K562 (cell line): ENCODE measurements around the gene USP10. TPM values are rescaled to one million over a fixed set of nuclear protein-coding genes. Genes with fewer than 3 reads are reported as not detected.

Experiments
- ATAC-seq: fragments of 200-7000 bp; cut with Tn5 transposase; 3 replicates; pipeline ENCODE4 v1.9.1; 2020; ENCODE audit warnings: moderate library complexity
- BruUV-seq: library from RNA; stranded (reverse); fragments of 400-500 nt; replicated peaks from 2 replicates; lab custom pipeline; 2021; lab: Mats Ljungman, UMichigan
- CTCF ChIA-PET: fragments of 300-600 bp; formaldehyde crosslinking; extraction: SDS; loops from one replicate; lab custom pipeline; 2021; ENCODE audit warnings: low intra/inter-chr PET ratio; lab: Yijun Ruan, JAX
- POLR2A ChIA-PET: fragments of 300-600, 350-650 bp; sonication (Branson Sonifier 250); formaldehyde crosslinking; extraction: SDS; loops from one replicate; lab custom pipeline; 2021; ENCODE audit warnings: antibody characterized with exemption, inconsistent platforms; lab: Yijun Ruan, JAX
- DNase-seq, 4 experiments: peaks; one replicate each; pipeline versions ENCODE4 v3.0.0 to v3.0.0-alpha.2; 2011 to 2018; ENCODE audit warnings: low spot score in 3 of 4, mixed read lengths in 3 of 4; ENCODE audit errors: extremely low read depth in 1 of 4
- FAIRE-seq: peaks from 2 replicates; lab custom pipeline; 2011; peaks lifted over from hg19 to GRCh38; lab: Jason Lieb, UNC
- H2AFZ ChIP-seq: 2 replicates; pipeline ENCODE4 v1.6.0; 2011; ENCODE audit warnings: low read depth, low read length, control low read depth, inconsistent platforms
- H3K27ac ChIP-seq: fragments of 200-600 bp; 3 replicates; pipeline ENCODE4 v1.8.0; 2011; ENCODE audit warnings: low read depth, mild to moderate bottlenecking, control low read depth, inconsistent platforms, low read length, moderate library complexity, mixed read lengths; ENCODE audit errors: extremely low read depth
- H3K27me3 ChIP-seq, 2 experiments: fragments of 300-600 bp in 1 of 2; 2 replicates in 1 of 2; 3 replicates in 1 of 2; pipeline versions ENCODE4 v1.6.0 to v1.8.0; 2011; ENCODE audit warnings: inconsistent platforms in 2 of 2, low read length in 2 of 2, mild to moderate bottlenecking in 1 of 2, mixed read lengths in 1 of 2, moderate library complexity in 1 of 2; ENCODE audit not compliant: control insufficient read depth in 2 of 2, insufficient read depth in 2 of 2
- H3K36me3 ChIP-seq: fragments of 300-600 bp; 3 replicates; pipeline ENCODE4 v1.8.0; 2011; ENCODE audit warnings: mild to moderate bottlenecking, low read length, inconsistent platforms; ENCODE audit not compliant: control insufficient read depth, insufficient read depth
- H3K4me1 ChIP-seq, 2 experiments: fragments of 200-600 bp in 1 of 2; replicated peaks in 1 of 2; 2 replicates in 1 of 2; 3 replicates in 1 of 2; pipeline versions ENCODE4 v1.5.1 to v1.8.0; 2011; ENCODE audit warnings: inconsistent platforms in 2 of 2, low read length in 2 of 2, mild to moderate bottlenecking in 1 of 2, mixed read lengths in 1 of 2, moderate library complexity in 1 of 2; ENCODE audit not compliant: control insufficient read depth in 2 of 2, insufficient read depth in 2 of 2
- H3K4me2 ChIP-seq: 2 replicates; pipeline ENCODE4 v1.6.1; 2011; ENCODE audit warnings: low read length, control low read depth, inconsistent platforms, mixed read lengths; ENCODE audit not compliant: insufficient read depth
- H3K4me3 ChIP-seq: fragments of 200-600 bp; sonication (generic), shearing (Covaris generic); 2 replicates; pipeline ENCODE4 v1.5.1; 2016; ENCODE audit warnings: control low read depth, inconsistent platforms
- H3K79me2 ChIP-seq: fragments of 200-600 bp; 3 replicates; pipeline ENCODE4 v1.8.0; 2011; ENCODE audit warnings: low read length, inconsistent platforms; ENCODE audit not compliant: control insufficient read depth, insufficient read depth
- H3K9ac ChIP-seq, 2 experiments: 2 replicates each; pipeline versions ENCODE4 v1.6.0 to v1.6.1; 2011; ENCODE audit warnings: low read depth in 2 of 2, low read length in 2 of 2, control low read depth in 1 of 2, inconsistent platforms in 1 of 2, mild to moderate bottlenecking in 1 of 2, mixed read lengths in 1 of 2; ENCODE audit not compliant: insufficient read depth in 1 of 2
- H3K9me1 ChIP-seq: one replicate; pipeline ENCODE4 v1.6.0; 2011; ENCODE audit warnings: inconsistent platforms, mild to moderate bottlenecking, low read length, moderate library complexity; ENCODE audit not compliant: control insufficient read depth, insufficient read depth
- H3K9me3 ChIP-seq: replicated peaks from 2 replicates; pipeline ENCODE4 v1.5.1; 2011; ENCODE audit warnings: low read depth, low read length, inconsistent platforms; ENCODE audit not compliant: control insufficient read depth, insufficient read depth
- H4K20me1 ChIP-seq: replicated peaks from 2 replicates; pipeline ENCODE4 v1.6.1; 2011; ENCODE audit warnings: low read length, inconsistent platforms, mixed read lengths; ENCODE audit not compliant: control insufficient read depth, insufficient read depth
- ASH1L ChIP-seq: fragments of 450-650 bp; IDR thresholded peaks from 2 replicates; pipeline ENCODE4 v1.6.1; 2018; ENCODE audit warnings: borderline replicate concordance, mild to moderate bottlenecking, low read depth; ENCODE audit not compliant: partially characterized antibody
- CBX8 ChIP-seq: fragments of 200-600 bp; sonication (generic); IDR thresholded peaks from 2 replicates; pipeline ENCODE4 v1.6.1; 2012; ENCODE audit warnings: borderline replicate concordance, mixed run types, low read depth, mild to moderate bottlenecking, moderate library complexity, mixed read lengths, low read length, control low read depth, inconsistent platforms; ENCODE audit not compliant: poor library complexity, severe bottlenecking; ENCODE audit errors: extremely low read depth
- DACH1 ChIP-seq: fragments of 450-650 bp; IDR thresholded peaks from 2 replicates; pipeline ENCODE4 v1.6.1; 2018; ENCODE audit not compliant: partially characterized antibody
- GATAD2B ChIP-seq: fragments of 450-650 bp; IDR thresholded peaks from 2 replicates; pipeline ENCODE4 v1.6.1; 2017; ENCODE audit warnings: mild to moderate bottlenecking, borderline replicate concordance
- HLTF ChIP-seq: fragments of 450-650 bp; IDR thresholded peaks from 2 replicates; pipeline ENCODE4 v1.6.1; 2016
- MBD1 ChIP-seq: fragments of 250-450 bp; sonication (Bioruptor Pico); IDR thresholded peaks from 2 replicates; pipeline ENCODE4 v1.8.0; 2022; ENCODE audit warnings: inconsistent platforms
- RBM22 ChIP-seq: fragments of 200-400 bp; formaldehyde crosslinking; IDR thresholded peaks from 2 replicates; pipeline ENCODE4 v1.6.1; 2018; ENCODE audit warnings: low read length, low read depth; ENCODE audit not compliant: poor library complexity, severe bottlenecking
- SAFB2 ChIP-seq: fragments of 200-400 bp; formaldehyde crosslinking; IDR thresholded peaks from 2 replicates; pipeline ENCODE4 v1.6.1; 2018; ENCODE audit warnings: borderline replicate concordance, low read length, low read depth, moderate library complexity; ENCODE audit not compliant: severe bottlenecking
- USF2 ChIP-seq: sonication (generic); formaldehyde crosslinking; IDR thresholded peaks from 2 replicates; pipeline ENCODE4 v1.5.0; 2020; ENCODE audit warnings: missing genetic modification reagents
- ZKSCAN3 ChIP-seq: fragments of 250-450 bp; sonication (Bioruptor Pico); IDR thresholded peaks from 2 replicates; pipeline ENCODE4 v1.4.0; 2020
- ZNF174 ChIP-seq: fragments of 250-450 bp; sonication (Bioruptor Pico); IDR thresholded peaks from 2 replicates; pipeline ENCODE4 v1.4.0; 2020; ENCODE audit warnings: mild to moderate bottlenecking
- ZNF224 ChIP-seq: sonication (generic); formaldehyde crosslinking; IDR thresholded peaks from 2 replicates; pipeline ENCODE4 v1.8.0; 2022; ENCODE audit warnings: mild to moderate bottlenecking, missing genetic modification reagents
- ZNF316 ChIP-seq: fragments of 450-650 bp; IDR thresholded peaks from 2 replicates; pipeline ENCODE4 v1.6.1; 2016
- ZNF436 ChIP-seq: fragments of 250-450, 450-650 bp; sonication (Bioruptor Pico); formaldehyde crosslinking; IDR thresholded peaks from 2 replicates; pipeline ENCODE4 v1.7.0; 2020; ENCODE audit warnings: mild to moderate bottlenecking
- ZNF780A ChIP-seq: fragments of 250-450 bp; sonication (Bioruptor Pico); IDR thresholded peaks from 2 replicates; pipeline ENCODE4 v1.5.0; 2021; ENCODE audit warnings: mild to moderate bottlenecking
- WGBS: fragments of 100-300 bp; shearing (Covaris generic); methylation state at CpG from one replicate; pipeline ENCODE4 v1.1.6; 2016; ENCODE audit warnings: low coverage, mixed read lengths; ENCODE audit not compliant: insufficient coverage; ENCODE audit errors: missing lambda C conversion rate; 5-methylcytosine and 5-hydroxymethylcytosine counted together
- in situ Hi-C: fragments of 300-500 bp; cut with MboI; formaldehyde crosslinking; loops from 4 replicates; pipeline ENCODE4 v1.15.0; 2018; ENCODE audit warnings: inconsistent platforms, mixed read lengths
- intact Hi-C: fragments of 100-400 bp; cut with micrococcal nuclease; formaldehyde crosslinking; loops from 2 replicates; pipeline ENCODE4 v1.14.2; 2022
- polyA plus RNA-seq, 8 experiments: library from polyadenylated mRNA; depleted of rRNA in 4 of 8; stranded (reverse) in 5 of 8; unstranded in 3 of 8; fragments of >200 nt; fragmentation: Nextera tagmentation in 2 of 8; fragmentation: Illumina TruSeq in 1 of 8; extraction: Ambion mirVana in 2 of 8; extraction: Trizol in 1 of 8; gene quantifications; 2 replicates each; pipeline versions ENCODE4 v1.2.1 to v1.2.3, GENCODE V29; 2011 to 2014; ENCODE audit warnings: inconsistent platforms in 1 of 8, missing spikeins in 1 of 8
- total RNA-seq, 7 experiments: library from RNA; depleted of rRNA in 6 of 7; stranded (reverse); fragments of >200 nt in 6 of 7; fragmentation: Illumina TruSeq in 2 of 7; extraction: Trizol in 2 of 7; gene quantifications; 2 replicates each; pipeline versions ENCODE4 v1.2.1 to v1.2.3, GENCODE V29; 2011 to 2021; ENCODE audit warnings: low replicate concordance in 1 of 7
- TF ChIP-seq, protein P1 (sequence below): fragments of 250-450 bp; sonication (Bioruptor Pico); IDR thresholded peaks from 2 replicates; pipeline ENCODE4 v1.6.1; 2021; ENCODE audit warnings: mild to moderate bottlenecking

USP10 gene
- total and polyA plus RNA-seq, 9 of the 15 experiments (the other 6 are each of a cell fraction or from before 2014, with no cell fraction given) = 61.7 to 197 (median 116) TPM

DNA sequence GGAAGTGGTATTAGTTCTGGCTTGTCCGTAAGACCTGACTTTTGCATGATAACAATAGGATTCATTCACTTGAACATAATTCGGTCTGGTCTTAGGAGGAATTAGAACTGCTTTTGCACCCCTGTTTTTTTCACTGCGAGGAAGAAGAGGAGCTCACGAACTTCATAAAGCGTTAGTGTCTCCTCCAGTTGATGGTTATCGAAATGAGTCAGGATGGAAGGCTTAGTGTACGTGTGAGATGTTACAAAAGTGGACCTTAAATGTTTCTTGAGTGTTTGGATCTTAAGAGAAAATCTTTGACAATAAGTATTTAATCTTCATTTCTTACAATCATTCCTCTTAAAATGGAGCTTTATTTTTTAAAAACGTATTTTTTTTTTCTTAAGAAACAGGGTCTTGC lies 52.8 kb downstream of the USP10 start:
- ChIA-PET CTCF (interaction anchor here (0.5 to 1.0 kb wide), 2 partner anchors 39 to 216 kb away, joined by 3 to 4 read pairs; no protein-coding TSS in a partner anchor), POLR2A (interaction anchor here (0.6 to 2.0 kb wide), 7 partner anchors 14 to 219 kb away, joined by 3 to 4 read pairs (median 4); no protein-coding TSS in a partner anchor)
- TF ChIP-seq RBM22 = no peak
- TF ChIP-seq ZNF436 (CRISPR knock-in tag) = no peak
- TF ChIP-seq GATAD2B = no peak
- no peak for TF ChIP-seq ZKSCAN3 (CRISPR knock-in tag)
- no peak for TF ChIP-seq ZNF316
- no peak for TF ChIP-seq SAFB2
- no peak for TF ChIP-seq ASH1L
- TF ChIP-seq ZNF174 (CRISPR knock-in tag) = no peak
- TF ChIP-seq CBX8 = no peak
- no peak for TF ChIP-seq ZNF780A (CRISPR knock-in tag)
- no peak for TF ChIP-seq USF2
- TF ChIP-seq, protein P1, sequence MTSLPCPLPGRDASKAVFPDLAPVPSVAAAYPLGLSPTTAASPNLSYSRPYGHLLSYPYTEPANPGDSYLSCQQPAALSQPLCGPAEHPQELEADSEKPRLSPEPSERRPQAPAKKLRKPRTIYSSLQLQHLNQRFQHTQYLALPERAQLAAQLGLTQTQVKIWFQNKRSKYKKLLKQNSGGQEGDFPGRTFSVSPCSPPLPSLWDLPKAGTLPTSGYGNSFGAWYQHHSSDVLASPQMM (CRISPR knock-in tag) = no peak
- no peak for TF ChIP-seq ZNF224 (CRISPR knock-in tag)
- TF ChIP-seq HLTF = no peak
- no peak for TF ChIP-seq DACH1
- no peak for TF ChIP-seq MBD1 (CRISPR knock-in tag)
- WGBS = 64% methylated on average over 8 of the region's 8 CpGs
- Histone ChIP-seq H3K27ac (no peak overlapping the region; the same call in 2 of the 3 replicates), H4K20me1 (peaks cover 57% of the 10 kb centered on the region), H3K79me2 (peaks cover 96% of the 10 kb centered on the region), H3K36me3 (peaks cover 72% of the 10 kb centered on the region), H3K4me2 (no peak overlapping the region), H3K27me3 (no peaks in the 10 kb centered on the region), H3K9ac (no peak overlapping the region), H3K4me3 (no peak overlapping the region), H3K4me1 (peaks cover 0 to 18% of the 10 kb centered on the region in 2 experiments; a peak in 3 of 5 replicates), H3K9me1 (peaks cover 5% of the 10 kb centered on the region), H3K9me3 (no peaks in the 10 kb centered on the region), H2AFZ (no peak overlapping the region)
- in situ Hi-C loops = no loop called here
- no peak for ATAC-seq
- intact Hi-C loops = no loop called here
- DNase-seq = no peak
- FAIRE-seq = no peak
- no TSS peak for BruUV-seq
